HG03175 (cell line): ENCODE measurements around the gene SLC25A12.

Experiments used
- ATAC-seq: cut with Tn5 transposase; IDR thresholded peaks from one replicate; pipeline ENCODE4 v1.9.1; 2021; ENCODE audit warnings: mild to moderate bottlenecking, moderate library complexity; ENCODE audit not compliant: unreplicated experiment

Gene SLC25A12

DNA sequence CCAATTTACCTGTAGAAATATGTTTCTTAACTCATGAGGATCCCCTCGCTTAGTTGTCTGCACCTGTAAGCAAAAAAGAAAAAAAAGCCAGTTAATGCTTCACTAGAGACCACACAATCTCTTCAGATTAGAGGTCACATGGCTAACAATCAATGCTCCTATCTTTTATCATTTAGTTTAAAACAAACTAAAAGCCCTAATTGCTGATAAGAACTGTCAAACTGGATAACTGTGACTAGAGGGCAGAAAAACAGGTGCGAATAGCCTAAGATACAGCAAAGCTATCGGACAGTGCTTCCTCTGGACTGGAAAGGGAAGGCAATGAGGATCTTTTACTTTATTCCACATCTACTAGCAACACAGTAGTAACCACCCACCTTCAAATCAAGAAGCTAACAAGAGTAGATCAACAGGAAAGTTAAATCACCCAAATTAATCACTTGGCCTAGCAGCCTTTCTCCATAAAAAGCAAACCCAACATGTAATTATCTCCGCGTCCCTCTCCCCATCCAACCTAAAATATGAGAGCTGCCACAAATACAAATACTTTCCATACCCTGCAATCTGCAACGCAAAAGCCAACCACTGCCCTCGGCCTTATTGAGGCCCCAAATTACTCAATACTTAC lies 734 bp downstream of the SLC25A12 start:
- ATAC-seq = no peak

DNA sequence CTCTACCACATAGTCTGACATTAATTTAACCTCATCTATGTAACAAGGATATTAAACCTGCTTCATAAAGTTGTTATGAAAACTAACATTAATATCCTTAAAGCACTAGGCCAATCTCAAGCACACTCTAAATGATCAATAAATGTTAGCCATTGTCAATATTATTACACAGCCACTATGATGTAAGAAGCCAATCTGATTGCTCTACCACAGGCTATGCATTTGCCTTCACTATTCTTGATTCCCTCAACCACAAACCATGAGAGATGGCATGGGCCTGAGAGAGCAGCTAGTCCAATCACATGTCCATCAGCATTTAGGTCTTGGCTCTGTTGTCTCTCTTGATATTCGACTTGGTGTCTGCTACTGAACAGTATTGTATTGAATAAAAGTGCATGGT lies 4.2 kb downstream of the SLC25A12 start:
- no peak for ATAC-seq

DNA sequence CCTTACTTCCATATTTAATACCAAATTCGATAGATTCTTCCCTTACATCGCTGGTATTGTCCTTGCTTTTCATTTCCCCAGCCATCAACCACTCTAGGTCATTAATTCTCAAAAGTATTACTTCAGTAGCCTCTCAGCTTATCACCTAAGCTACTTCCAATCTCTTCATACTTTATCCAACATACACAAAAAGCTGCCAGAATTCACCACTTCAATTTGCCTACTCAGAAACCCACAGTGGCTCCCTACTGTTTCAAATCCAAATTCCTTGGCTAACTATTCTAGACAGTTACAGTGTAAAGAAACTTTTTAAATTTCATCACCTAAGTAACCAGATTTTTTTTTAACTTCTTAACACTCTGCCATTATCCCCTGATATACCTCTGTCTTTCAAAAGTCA lies 4.7 kb downstream of the SLC25A12 start:
- ATAC-seq = no peak

DNA sequence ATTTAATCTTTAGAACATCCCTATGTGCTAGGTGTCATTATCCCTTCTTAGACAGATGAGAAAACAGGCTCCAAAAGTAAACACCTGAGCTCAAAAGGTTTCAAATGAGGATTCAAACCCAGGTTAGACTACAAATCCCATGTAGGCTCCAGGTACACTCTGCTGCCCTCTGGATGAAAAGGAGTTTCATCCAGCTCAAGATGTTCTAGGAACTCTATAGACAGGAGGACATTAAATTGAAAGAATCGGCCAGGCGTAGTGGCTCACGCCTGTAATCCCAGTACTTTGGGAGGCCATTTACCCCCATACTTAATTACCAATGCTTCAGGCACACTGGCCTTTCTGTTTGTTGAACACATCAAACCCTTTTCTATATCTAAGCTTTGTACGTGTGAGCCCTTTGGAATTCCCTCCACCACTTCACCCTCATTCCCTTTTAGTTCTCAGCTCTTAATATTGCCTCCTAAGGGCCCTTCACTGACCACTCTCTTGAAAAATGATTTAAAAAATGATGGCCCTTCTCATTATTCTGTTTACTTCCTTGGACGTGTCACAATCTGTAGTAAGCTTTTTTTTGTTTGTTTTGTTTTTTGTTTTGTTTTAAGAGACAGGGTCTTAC lies 10.7 kb downstream of the SLC25A12 start:
- no peak for ATAC-seq

DNA sequence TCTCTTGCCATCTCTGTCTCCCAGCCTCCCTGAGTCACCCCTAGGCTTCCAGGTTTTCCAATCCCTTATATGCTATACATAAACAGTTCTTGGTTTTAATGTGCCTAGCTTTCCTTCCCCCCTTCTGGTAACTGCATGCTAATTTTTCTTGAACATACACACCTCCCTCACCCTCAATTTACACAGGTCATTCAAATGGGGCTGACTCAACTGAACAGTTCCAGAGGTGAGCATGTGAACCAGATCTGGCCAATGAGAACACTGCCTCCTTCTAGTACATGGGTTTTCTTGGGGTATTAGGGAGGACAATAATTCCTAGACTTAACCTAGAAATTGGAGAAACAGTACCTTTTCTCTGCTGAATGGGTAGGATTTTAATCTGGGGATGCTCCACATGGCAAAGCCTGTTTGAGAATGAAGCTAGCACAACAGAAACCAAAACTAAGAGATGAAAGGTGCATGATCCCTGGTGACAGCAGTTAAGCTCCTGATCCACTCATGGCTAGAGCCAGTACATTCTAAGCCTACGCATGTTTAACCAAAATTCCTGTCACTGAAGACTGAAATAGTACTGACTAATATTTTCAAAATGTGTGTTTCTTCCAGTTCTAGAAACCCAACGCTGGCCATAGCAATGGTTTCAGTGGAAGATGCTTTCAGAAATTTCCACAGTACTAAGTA lies 11.8 kb downstream of the SLC25A12 start:
- ATAC-seq = no peak

DNA sequence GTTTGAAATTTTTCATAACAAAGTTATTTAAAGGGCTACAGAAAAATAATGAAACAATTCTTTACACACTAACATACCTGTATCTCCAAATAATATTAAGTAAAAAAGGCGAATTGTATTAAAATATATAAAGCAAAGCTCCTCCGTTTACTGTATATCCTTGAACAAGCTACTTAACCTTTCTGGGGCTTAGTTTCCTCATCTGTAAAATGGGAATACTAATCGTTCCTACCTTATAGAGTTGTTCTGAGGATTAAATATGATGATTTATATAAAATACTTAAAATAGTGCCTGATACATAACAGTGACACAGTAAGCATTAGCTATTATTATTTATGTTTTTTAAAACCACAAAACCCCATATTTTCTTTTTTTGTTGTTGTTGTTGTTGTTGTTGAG lies 13.3 kb downstream of the SLC25A12 start:
- no peak for ATAC-seq

DNA sequence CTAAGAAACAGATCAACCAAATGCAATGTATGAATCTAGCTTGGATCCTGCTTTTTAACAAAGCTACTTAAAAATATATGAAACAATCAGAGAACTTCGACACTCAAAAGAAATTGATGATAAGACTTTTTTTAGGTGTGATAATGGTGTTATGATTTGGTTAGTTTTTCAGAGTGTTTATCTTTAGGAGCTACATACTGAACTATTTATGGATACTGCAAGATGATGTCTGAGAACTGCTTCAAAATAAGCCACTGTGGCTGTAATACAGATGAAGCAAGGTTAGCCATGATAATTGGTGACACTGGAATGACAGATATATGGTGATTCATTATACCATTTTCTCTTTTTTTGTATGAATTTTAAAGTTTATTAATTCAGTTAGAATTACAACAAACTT lies 14.2 kb downstream of the SLC25A12 start:
- no peak for ATAC-seq

DNA sequence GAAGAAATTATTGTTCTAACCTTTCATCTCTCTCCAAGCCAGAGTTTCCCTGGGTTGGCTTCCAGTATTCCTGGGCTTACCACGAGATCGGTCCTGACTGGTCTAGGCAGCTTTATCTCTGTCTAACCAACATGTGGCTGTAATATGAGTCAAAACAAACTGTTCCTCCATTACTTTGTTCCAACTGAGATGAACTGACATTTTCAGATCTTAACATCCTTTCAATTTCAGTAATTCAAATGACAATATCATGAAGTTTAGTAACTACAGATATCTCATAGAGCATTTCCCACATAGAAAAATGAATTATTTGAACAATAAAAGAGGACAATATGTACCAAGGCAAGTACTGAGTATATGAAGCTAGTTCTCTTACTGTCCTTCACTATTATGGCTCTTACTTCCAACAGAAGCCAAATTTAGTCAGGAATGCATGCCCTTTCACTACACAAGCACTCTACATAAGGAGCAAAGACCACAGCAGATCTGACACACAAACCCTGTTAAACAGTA lies 15.5 kb downstream of the SLC25A12 start:
- ATAC-seq = no peak

DNA sequence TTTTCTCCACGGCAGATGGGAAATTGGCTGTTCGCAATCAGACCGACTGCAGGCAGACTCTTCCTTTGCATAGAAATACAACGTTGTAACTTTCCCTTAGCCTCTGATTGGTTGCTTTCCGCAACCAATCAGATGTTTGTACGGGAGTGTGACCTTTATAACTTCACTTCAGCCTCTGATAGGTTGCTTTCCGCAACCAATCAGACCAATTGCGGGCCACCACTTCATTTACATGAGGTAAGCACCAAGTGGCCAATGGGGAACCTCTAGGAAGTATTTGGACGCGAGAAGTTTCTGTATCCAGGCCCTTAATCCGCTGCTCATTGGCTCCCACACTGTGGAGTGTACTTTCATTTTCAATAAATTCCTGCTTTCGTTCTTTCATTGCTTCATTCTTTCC lies 19.1 kb downstream of the SLC25A12 start:
- ATAC-seq = no peak

DNA sequence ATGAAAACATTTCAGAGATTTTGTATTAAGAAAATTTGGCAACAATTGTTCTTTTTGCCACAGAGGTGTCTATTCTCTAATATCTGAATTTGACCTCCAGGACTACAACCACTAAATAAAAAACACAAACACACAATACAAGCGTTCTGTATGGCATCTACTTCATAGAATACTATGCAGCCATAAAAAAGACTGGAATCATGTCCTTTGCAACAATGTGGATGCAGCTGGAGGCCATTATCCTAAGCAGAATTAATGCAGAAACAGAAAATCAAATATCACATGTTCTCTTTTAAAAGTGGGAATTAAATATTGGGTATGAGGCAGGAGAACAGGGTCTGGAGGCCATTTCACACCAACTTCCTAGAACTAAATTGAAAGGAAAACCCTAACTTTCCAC lies 19.5 kb downstream of the SLC25A12 start:
- no peak for ATAC-seq

DNA sequence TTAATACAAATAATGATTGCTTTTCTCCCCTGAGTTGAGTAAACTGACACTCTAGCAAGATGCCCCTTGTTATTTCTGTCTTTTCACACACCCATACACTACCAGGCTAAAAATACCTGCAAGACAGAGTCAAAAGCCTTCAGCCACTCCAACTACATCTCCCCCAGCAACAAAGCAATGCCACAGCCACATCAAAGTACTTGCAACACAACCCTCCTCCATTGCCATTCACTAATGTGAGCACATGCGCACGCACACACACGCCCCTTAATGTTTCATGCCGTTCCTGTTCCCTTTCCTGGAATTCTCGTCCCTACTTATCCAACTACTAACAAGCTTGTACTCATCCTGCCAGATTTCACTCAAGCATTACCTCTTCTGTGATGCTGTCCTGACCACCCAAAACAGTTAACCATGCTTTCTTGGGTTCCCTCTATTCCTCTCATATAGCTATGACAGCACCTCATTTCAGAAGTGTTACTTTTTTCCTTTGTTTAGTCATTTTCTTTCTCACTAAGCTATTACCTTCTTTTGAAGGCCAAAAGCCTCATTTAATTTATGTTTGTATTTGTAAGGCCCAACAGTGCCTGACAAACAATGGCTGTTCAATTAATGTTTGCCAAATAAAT lies 29.6 kb downstream of the SLC25A12 start:
- ATAC-seq = no peak

DNA sequence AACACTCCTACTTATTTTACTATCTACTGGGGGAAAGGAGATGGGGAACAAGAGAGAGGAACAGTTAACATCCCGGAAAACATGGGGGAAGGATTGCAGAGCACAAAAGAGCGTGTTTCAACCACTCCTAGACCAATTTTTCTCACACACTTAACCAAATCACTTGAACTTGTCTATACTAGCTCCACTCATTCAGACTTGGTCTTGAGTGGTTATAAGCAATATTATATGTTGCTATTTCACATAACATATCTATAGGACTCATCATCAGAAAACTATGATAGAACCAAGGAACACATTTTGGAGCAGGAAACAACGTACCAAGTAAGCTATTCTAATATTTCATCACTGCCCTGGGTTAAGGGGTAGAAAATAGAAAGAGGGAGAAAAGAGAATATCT lies 31.5 kb downstream of the SLC25A12 start:
- no peak for ATAC-seq

DNA sequence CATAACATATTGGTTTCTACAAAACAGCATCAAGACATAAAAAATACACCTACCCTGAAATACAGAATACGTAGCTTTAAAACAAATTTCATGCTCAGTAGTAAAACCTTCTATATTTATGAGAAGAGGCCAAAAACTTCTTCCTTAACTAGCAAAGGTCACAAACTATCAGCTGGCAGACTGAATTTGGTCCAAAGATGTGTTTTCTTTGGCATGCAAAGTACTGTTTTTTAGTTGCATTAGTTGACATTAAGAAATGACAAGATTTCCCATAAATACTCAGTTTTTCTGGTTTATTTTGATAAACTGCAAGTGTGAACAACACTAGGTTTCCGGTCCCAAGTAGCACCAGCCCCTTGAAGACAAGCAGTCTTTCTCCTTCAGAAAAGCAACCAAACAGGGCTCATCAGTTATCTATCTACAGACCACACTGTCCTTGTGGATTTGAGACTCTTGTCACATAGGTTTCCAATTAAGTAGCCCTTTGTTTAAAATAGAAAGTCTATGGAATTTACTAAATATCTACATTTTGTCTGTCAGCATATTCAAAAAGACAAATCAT lies 35.6 kb downstream of the SLC25A12 start:
- ATAC-seq = no peak

DNA sequence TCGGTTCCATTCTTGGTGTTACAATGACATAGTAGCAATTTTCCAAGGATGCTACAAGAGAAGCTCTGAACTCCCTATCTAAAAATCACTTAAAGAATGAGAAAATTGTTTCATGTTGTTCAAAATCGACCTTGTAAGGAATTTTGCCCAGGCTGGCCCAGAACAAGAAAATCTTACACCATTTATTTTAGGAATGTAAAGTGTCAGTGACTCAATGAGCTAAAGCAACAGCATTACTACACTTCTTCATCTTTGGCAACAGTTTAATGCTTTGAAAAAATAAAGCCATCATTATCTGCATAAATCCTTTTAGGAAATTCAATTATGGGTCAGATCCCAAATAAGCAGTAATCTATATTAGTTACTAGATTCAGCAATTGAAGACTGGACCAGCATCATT lies 38.6 kb downstream of the SLC25A12 start:
- no peak for ATAC-seq

DNA sequence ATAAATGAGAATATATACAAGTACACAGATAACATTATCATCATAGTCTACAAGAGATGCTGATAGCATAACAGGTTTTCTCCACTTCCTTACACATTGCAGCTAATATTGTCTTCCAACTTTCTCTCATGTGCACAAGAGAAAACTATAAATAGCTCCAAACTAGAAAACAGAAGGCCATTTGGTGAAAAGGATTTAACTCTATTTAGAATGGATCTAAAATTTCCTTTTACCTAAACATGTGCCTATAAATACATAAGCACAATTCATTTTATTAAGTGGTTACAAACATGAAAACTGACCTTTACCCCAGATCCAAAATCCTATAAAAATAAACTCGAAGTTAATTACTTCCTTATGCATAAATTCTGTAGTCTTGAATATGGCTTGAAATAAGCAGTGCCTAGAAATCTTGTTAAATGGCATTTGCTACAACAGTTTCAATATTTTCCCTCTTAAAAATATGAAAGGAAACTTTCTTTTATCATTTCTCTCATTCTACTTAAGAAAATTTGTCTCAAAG lies 41.6 kb downstream of the SLC25A12 start:
- no peak for ATAC-seq

DNA sequence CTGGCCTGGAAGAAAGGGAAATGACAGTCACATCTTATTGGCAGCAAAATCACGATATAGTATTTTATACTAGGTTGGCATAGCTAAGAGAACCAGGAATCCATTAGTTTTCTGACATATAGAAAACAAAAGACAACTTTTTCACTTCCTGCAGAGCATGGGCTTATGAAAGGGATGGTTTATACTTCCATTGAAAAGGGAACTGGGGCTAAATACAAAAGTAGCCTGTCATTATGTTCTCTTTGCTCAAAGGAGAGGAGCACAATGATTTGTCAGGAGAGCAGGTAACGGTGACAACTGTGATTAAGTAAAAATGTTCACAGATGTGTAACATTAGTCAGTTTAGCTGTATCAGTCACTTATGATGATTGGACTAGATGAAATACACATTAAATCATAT lies 46.4 kb downstream of the SLC25A12 start:
- no peak for ATAC-seq

DNA sequence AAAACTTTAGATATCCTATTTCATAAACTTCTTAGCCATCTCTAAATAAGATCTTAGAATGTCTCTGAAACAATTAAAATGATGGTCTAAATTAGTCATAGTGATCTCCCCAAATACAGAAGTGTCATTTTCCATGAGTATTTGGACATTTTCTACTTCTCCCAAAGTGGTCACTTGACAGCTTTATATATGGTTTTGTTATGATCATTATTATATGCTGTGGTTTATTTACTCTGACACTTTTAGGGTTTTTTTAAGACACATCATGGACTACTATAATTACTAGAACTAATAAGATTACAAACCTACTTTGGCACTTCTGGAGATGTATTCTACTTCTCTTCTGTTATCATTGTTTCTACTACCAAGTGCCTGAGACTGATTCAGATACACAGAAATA lies 47.1 kb downstream of the SLC25A12 start:
- ATAC-seq = no peak

DNA sequence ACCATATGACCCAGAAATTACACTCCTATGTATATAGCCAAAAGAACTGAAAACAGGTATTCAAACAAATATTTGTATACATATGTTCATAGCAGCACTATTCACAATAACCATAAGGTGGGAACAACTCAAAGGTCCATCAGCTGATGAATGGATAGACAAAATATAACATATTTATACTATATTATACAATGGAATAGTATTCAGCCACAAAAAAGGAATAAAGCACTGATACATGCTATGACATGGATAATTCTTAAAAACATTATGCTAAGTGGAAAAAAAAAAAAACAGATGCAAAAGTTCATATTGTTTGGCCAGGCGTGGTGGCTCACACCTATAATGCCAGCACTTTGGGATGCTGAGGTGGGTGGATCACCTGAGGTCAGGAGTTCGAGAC lies 52.0 kb downstream of the SLC25A12 start:
- ATAC-seq = no peak

DNA sequence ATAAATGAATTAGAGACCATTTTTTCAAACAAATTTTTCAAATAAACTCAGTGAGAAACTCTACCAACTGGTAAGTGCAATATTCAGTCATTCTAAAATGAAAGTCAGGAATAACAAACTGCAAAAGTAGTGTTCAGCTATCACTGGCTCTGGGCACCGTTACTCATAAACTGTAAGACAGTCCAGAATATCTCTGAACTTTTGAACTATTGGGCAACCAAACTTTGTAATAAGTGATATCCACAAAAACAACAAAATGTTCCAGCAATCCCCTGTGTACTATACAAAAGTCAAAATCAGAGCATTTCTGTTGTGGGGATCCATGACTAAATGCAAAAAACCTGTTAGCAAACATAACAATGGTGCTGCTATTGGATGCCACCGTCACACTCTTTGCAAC lies 56.3 kb downstream of the SLC25A12 start:
- no peak for ATAC-seq

DNA sequence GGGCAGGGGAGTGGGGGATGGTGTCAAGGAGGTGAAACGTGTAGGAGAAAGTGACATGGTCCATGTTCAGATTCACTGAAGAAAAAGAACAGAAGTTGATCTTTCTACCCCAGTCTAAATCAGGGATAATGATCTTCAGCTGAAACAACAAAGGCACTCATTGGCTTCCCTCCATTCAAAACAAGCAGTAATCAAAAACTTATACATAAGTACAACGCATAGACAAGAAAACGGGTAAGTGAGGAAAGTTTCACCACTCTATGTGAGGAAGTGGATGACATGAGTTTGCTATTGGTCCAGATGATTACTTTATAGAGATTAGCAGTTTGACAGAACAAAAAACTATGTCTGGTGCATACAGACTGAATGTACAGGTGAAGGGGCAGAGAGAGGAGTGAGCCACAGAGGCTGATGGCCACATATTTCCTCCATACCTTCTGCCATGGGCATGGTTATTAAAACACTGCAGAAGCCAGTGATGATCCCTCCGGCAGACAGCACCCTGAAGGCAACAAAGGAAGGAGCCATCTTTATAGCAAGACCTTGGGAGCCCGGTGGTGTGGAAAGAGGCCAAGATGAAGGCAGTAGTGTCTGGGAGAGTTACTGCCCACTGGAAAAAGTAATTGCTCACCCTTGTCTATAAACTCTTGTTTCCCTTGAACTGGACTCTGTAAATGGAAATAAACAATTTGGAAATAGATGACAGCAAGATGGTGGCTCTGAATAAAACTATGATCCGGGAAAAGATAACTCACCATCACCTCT lies 57.7 kb downstream of the SLC25A12 start:
- no peak for ATAC-seq

DNA sequence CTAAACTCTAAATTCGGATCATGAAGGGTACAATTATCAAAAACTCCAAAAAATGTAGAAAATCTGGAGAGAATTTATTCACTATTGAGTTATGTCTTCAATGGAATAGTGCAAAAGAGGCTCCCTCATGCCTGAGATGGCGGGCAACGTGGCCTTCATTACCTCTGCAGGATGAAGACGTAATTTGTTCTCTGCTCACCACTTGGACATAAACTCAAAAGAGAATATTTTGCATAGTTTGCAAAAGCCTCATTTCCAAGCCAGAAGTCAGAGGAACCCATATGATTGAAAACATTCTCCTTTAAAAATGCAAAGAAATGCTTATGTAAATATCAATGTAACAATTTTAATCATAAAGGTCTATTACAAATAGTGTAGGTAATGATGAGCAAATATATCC lies 58.7 kb downstream of the SLC25A12 start:
- no peak for ATAC-seq
